ENCODE measurements around the gene RASGRP2. TPM values are rescaled to one million over a fixed set of nuclear protein-coding genes. Genes with fewer than 3 reads are reported as not detected.

RASGRP2 gene
- total RNA-seq, 2 donors from 2014 or later: 18.8 to 27.9 TPM

- peaks cover 69% of the 10 kb centered on the region for H3K4me1 Mint-ChIP-seq (ENCODE audit: low read depth)
- ATAC-seq (replicated peaks in 1 of 2) (peak in 1 of 2 donors; percentile 1), DNase-seq (no peak)
- H3K9me3 Mint-ChIP-seq: no peaks in the 10 kb centered on the region
- H3K27ac Mint-ChIP-seq: no peak overlapping the region
- H3K27me3 Mint-ChIP-seq (ENCODE audit: low read depth): no peaks in the 10 kb centered on the region
- H3K36me3 Mint-ChIP-seq (ENCODE audit: insufficient read depth in 2 of 2): peaks cover 26 to 48% of the 10 kb centered on the region in 2 donors
- peak overlapping the region; percentile 91 to 94 for H3K4me3 Mint-ChIP-seq
Observed at GRCh38 chr11:64778223-64778472, 34.2 kb upstream of the RASGRP2 start.

DNA sequence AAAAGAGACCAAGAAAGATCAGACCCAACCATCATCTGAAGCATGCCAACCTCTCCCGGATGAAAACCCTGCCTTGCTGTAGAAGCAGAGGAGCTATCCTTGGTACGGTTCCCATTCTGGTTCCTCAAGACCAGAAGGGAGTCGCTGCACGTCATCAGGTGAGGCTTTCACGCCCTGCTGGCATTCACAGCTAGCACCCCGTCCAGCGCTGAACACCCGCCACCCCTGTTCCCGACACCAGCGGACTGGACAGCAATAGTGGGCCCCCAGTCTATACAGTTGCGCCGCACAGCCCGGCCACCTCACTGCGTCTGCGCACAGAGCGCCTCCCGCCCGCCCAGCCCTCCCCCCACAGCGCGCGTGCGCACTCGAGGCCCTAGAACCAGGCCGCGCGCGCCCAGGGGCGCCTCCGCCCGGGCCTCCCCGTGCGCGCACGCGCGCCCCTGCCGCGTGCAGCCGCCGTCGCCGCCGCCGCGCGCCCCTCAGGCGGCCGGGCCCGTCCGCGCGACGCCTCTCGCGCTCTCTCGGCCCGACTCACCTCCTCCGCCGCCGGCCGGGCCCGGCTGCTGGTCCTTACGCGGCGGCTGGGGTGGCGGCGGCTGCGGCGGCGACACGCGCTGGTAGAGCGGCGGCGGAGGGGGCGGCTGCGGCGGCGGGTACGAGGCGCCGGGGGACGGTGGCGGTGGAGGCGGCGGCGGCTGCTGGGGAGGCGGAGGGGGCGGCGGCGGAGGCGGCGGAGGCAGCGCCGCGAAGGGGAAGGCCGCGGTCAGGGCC is 33.7 kb upstream of the RASGRP2 start:
- peaks cover 26 to 49% of the 10 kb centered on the region in 2 donors for H3K36me3 Mint-ChIP-seq (ENCODE audit: insufficient read depth in 2 of 2)
- H3K27ac Mint-ChIP-seq: peak overlapping the region; percentile 98
- DNase-seq: peak; percentile 84 to 89
- H3K9me3 Mint-ChIP-seq: no peaks in the 10 kb centered on the region
- no peaks in the 10 kb centered on the region for H3K27me3 Mint-ChIP-seq (ENCODE audit: low read depth)
- H3K4me1 Mint-ChIP-seq (ENCODE audit: low read depth): peaks cover 74% of the 10 kb centered on the region
- H3K4me3 Mint-ChIP-seq: peak overlapping the region; percentile 94 to 99
- ATAC-seq (replicated peaks in 1 of 2): peak; percentile 4 to 16

DNA sequence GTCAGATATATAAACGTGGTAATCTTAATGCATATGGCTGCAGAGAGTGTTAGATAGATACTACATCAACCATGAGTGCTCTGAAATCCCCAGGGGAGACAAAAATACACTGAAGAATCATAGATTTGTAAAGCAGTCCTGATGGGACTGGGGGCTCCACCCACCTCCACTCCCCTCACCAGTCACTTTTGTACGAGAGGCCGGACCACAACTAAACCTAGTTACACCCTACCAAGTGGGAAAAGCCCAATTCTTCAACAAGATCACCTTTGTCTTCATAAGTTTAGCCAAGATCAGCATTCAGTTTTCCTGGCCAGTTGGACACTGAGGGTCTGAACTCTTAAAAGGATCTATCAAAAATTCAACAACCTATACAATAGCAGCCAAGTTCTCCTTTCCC is 32.9 kb upstream of the RASGRP2 start:
- no peaks in the 10 kb centered on the region for H3K9me3 Mint-ChIP-seq
- no peaks in the 10 kb centered on the region for H3K27me3 Mint-ChIP-seq (ENCODE audit: low read depth)
- H3K4me3 Mint-ChIP-seq: peak overlapping the region; percentile 94 to 99
- H3K36me3 Mint-ChIP-seq (ENCODE audit: insufficient read depth in 2 of 2): peaks cover 26 to 57% of the 10 kb centered on the region in 2 donors
- ATAC-seq (replicated peaks in 1 of 2) (no peak), DNase-seq (no peak)
- H3K27ac Mint-ChIP-seq: peak overlapping the region; percentile 98
- H3K4me1 Mint-ChIP-seq (ENCODE audit: low read depth): peaks cover 81% of the 10 kb centered on the region

DNA sequence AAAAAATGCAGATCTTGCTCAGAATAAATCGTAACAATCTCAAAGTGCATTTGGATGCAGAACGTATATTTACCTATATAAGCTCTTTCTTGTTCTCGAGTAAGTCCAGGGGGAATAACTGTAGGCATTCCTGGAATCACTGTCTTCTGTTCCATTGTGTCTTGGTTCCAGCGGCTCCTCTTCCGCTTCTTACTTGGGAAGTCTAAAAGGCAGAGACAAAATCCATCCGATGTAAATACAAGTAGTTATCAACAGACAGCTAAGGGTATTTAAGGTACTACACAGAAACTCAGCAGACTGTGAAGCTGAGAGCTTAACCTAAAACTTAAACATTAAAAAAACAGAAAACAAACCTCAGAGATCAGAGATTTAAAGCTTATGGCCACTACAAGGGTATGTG is 32.5 kb upstream of the RASGRP2 start:
- DNase-seq: no peak
- no peaks in the 10 kb centered on the region for H3K9me3 Mint-ChIP-seq
- H3K27ac Mint-ChIP-seq: peak overlapping the region; percentile 98
- no peak for ATAC-seq (replicated peaks in 1 of 2)
- peak overlapping the region; percentile 94 to 99 for H3K4me3 Mint-ChIP-seq
- no peaks in the 10 kb centered on the region for H3K27me3 Mint-ChIP-seq (ENCODE audit: low read depth)
- H3K36me3 Mint-ChIP-seq (ENCODE audit: insufficient read depth in 2 of 2): peaks cover 26 to 61% of the 10 kb centered on the region in 2 donors
- peaks cover 86% of the 10 kb centered on the region for H3K4me1 Mint-ChIP-seq (ENCODE audit: low read depth)

- peak overlapping the region; percentile 98 for H3K27ac Mint-ChIP-seq
- no peak for ATAC-seq (replicated peaks in 1 of 2)
- peaks cover 35 to 77% of the 10 kb centered on the region in 2 donors for H3K36me3 Mint-ChIP-seq (ENCODE audit: insufficient read depth in 2 of 2)
- peaks cover 84% of the 10 kb centered on the region for H3K4me1 Mint-ChIP-seq (ENCODE audit: low read depth)
- peak overlapping the region in 1 of 2 donors; percentile 99 for H3K4me3 Mint-ChIP-seq
- no peaks in the 10 kb centered on the region for H3K9me3 Mint-ChIP-seq
- no peaks in the 10 kb centered on the region for H3K27me3 Mint-ChIP-seq (ENCODE audit: low read depth)
- DNase-seq: no peak
Observed at GRCh38 chr11:64774144-64774543, 30.2 kb upstream of the RASGRP2 start.

DNA sequence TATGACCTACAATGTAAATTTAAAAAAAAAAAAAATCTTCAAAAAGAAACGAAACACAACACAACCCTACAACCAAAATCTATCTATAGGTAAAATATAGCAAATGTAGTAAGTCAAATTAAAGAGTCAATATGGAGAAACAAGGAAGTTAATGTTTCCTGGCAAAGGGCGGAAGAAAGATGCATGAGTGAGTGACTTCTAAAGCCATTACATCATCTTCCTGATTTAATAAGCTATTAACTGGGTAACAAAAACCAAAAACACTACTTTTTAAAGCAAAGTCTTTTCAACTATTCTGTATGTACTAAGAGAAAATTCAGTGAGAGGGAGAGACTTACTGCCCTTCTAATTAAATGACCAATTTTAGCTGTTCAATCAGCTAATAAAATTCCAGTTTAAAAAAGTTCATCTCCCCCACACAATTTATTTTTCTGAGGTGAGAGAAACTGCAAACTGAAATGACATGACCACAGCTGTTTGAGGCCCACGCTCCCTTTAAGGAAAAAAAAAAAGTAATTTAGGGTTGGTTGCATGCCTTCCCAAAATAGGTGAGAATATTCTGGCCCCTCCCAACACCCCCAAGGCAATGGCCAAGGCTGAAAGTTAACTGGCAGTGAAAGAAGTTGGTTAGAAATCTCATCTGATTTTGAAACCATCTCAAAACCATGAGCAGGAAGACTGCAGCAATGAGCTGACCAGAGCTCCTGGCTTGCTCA is 28.5 kb upstream of the RASGRP2 start:
- H3K27ac Mint-ChIP-seq: peak overlapping the region; percentile 97
- no peaks in the 10 kb centered on the region for H3K27me3 Mint-ChIP-seq (ENCODE audit: low read depth)
- H3K4me1 Mint-ChIP-seq (ENCODE audit: low read depth): peaks cover 96% of the 10 kb centered on the region

GRCh38 chr11:64771861-64772260 is 27.9 kb upstream of the RASGRP2 start:
- Mint-ChIP-seq H3K27ac (peak overlapping the region; percentile 97), H3K4me3 (peak overlapping the region; percentile 20 to 70), H3K4me1 (ENCODE audit: low read depth) (peaks cover 96% of the 10 kb centered on the region), H3K9me3 (no peaks in the 10 kb centered on the region), H3K27me3 (ENCODE audit: low read depth) (no peaks in the 10 kb centered on the region), H3K36me3 (ENCODE audit: insufficient read depth in 2 of 2) (peaks cover 31 to 89% of the 10 kb centered on the region in 2 donors)
- no peak for DNase-seq
- ATAC-seq (replicated peaks in 1 of 2): no peak

More for the DNA sequence above, 28.5 kb upstream of the RASGRP2 start:
- DNase-seq (no peak), ATAC-seq (replicated peaks in 1 of 2) (no peak)
- H3K9me3 Mint-ChIP-seq: no peaks in the 10 kb centered on the region
- peak overlapping the region; percentile 20 to 70 for H3K4me3 Mint-ChIP-seq
- H3K36me3 Mint-ChIP-seq (ENCODE audit: insufficient read depth in 2 of 2): peaks cover 37 to 91% of the 10 kb centered on the region in 2 donors

GRCh38 chr11:64770120-64770519 is 26.2 kb upstream of the RASGRP2 start:
- no peaks in the 10 kb centered on the region for H3K9me3 Mint-ChIP-seq
- H3K4me1 Mint-ChIP-seq (ENCODE audit: low read depth): peaks cover 91% of the 10 kb centered on the region
- no peak overlapping the region for H3K4me3 Mint-ChIP-seq
- ATAC-seq (replicated peaks in 1 of 2): no peak
- DNase-seq: no peak
- no peaks in the 10 kb centered on the region for H3K27me3 Mint-ChIP-seq (ENCODE audit: low read depth)
- peak overlapping the region; percentile 97 for H3K27ac Mint-ChIP-seq
- H3K36me3 Mint-ChIP-seq (ENCODE audit: insufficient read depth in 2 of 2): peaks cover 22 to 77% of the 10 kb centered on the region in 2 donors

DNA sequence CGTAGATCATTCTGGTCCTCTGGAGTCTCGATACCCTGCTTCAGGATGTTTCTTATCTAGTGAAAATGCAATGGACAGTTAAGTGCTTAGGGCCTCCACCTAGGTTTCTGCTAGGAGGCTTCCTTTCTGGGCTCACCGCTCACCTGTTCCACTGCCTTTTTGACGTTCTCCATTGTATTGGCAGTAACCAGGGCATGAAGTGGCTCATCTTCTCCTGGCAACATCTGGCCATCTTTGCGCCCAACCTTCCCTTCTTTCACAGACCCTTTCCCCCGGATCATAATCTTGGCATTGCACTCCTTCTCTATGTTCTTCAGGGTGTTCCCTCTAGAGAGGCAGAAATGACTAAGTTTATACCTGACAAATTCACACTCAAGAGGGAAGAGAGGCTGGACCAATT is 25.3 kb upstream of the RASGRP2 start:
- Mint-ChIP-seq H3K27ac (peak overlapping the region; percentile 11), H3K27me3 (ENCODE audit: low read depth) (no peaks in the 10 kb centered on the region), H3K36me3 (ENCODE audit: insufficient read depth in 2 of 2) (peaks cover 24 to 76% of the 10 kb centered on the region in 2 donors), H3K4me1 (ENCODE audit: low read depth) (peaks cover 91% of the 10 kb centered on the region), H3K9me3 (no peaks in the 10 kb centered on the region), H3K4me3 (no peak overlapping the region)
- DNase-seq (no peak), ATAC-seq (replicated peaks in 1 of 2) (no peak)

GRCh38 chr11:64768300-64768694 is 24.4 kb upstream of the RASGRP2 start:
- no peak overlapping the region for H3K27ac Mint-ChIP-seq
- no peak for ATAC-seq (replicated peaks in 1 of 2)
- peaks cover 91% of the 10 kb centered on the region for H3K4me1 Mint-ChIP-seq (ENCODE audit: low read depth)
- no peaks in the 10 kb centered on the region for H3K27me3 Mint-ChIP-seq (ENCODE audit: low read depth)
- DNase-seq: no peak
- H3K4me3 Mint-ChIP-seq: peak overlapping the region in 1 of 2 donors; percentile 50
- no peaks in the 10 kb centered on the region for H3K9me3 Mint-ChIP-seq
- H3K36me3 Mint-ChIP-seq (ENCODE audit: insufficient read depth in 2 of 2): peaks cover 20 to 70% of the 10 kb centered on the region in 2 donors

GRCh38 chr11:64767344-64768299 is 23.7 kb upstream of the RASGRP2 start:
- H3K4me3 Mint-ChIP-seq: peak overlapping the region in 1 of 2 donors; percentile 50
- DNase-seq (peak; percentile 83 to 85), ATAC-seq (replicated peaks in 1 of 2) (peak; percentile 48 to 53)
- peaks cover 20 to 69% of the 10 kb centered on the region in 2 donors for H3K36me3 Mint-ChIP-seq (ENCODE audit: insufficient read depth in 2 of 2)
- no peaks in the 10 kb centered on the region for H3K27me3 Mint-ChIP-seq (ENCODE audit: low read depth)
- H3K4me1 Mint-ChIP-seq (ENCODE audit: low read depth): peaks cover 91% of the 10 kb centered on the region
- no peaks in the 10 kb centered on the region for H3K9me3 Mint-ChIP-seq
- H3K27ac Mint-ChIP-seq: peak overlapping the region; percentile 86

GRCh38 chr11:64766881-64767280 is 22.9 kb upstream of the RASGRP2 start:
- H3K27ac Mint-ChIP-seq: no peak overlapping the region
- H3K4me3 Mint-ChIP-seq: no peak overlapping the region
- H3K4me1 Mint-ChIP-seq (ENCODE audit: low read depth): peaks cover 91% of the 10 kb centered on the region
- H3K9me3 Mint-ChIP-seq: no peaks in the 10 kb centered on the region
- ATAC-seq (replicated peaks in 1 of 2): no peak
- no peaks in the 10 kb centered on the region for H3K27me3 Mint-ChIP-seq (ENCODE audit: low read depth)
- H3K36me3 Mint-ChIP-seq (ENCODE audit: insufficient read depth in 2 of 2): peaks cover 20 to 62% of the 10 kb centered on the region in 2 donors
- DNase-seq: no peak
